Stimulated activated CD4-positive, alpha-beta T cell treated with anti-CD3 and anti-CD28 coated beads, Interleukin-15, amount 100 ng/mL, for 1 hour (primary cell): ENCODE measurements around the gene THSD4.
"Not testable (repeated sequence)": the region's sequence is repeated elsewhere in the genome, so short reads cannot be mapped to it uniquely, and the experiment has no call there.

Experiments used
- DNase-seq, 2 donors: peaks; one replicate each; pipeline ENCODE4 v3.0.0-alpha.2; 2020; ENCODE audit warnings: low read depth in 1 of 2, low spot score in 1 of 2

The THSD4 gene

GRCh38 chr15:71413419-71413818, 298.1 kb downstream of the THSD4 start:
- DNase-seq: no peak

GRCh38 chr15:71414853-71415252, 299.6 kb downstream of the THSD4 start:
- DNase-seq: no peak

GRCh38 chr15:71422530-71423259, 307.4 kb downstream of the THSD4 start:
- no peak for DNase-seq

DNA sequence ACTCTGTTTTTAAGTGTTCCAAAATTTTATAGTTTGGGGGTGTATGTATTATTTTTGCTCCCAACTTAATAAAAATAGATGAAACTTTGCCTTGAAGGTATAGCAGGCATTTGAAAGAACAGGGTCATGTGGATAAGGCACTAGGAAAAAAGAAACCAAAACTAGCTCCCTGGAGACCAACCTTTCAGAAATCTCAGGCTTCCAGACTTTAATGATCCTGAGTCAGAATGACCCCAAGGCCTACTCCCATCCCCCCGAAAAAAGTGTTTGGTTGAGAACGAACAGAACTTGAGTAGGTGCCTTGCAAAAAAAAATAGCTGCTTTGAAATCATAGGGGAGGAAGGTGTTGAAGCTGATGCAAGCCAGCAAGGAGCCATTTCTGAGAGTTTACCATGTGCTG, 309.5 kb downstream of the THSD4 start:
- DNase-seq: no peak

DNA sequence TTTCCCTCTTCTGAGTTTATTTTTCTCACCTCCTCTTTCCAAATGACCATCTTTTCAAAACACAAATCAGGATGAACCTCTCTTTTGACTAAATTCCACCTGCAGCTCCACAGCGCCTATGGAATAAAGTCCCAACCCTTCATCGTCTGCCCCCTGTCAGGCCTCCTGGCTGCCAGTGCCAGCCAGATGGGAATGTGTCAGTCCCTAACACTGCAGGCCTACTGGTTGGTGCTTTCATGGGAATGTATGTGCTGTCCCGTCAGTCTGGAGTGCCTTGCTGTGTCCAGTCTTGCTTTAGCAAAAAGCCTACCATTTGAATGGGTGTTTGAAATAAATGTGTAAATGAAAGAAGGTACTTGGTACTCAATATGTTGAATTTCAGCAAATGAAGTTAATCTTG, 310.1 kb downstream of the THSD4 start:
- no peak for DNase-seq

GRCh38 chr15:71426792-71427191, 311.5 kb downstream of the THSD4 start:
- no peak for DNase-seq

GRCh38 chr15:71430782-71431181, 315.5 kb downstream of the THSD4 start:
- DNase-seq: no peak

- DNase-seq: no peak
Measured at GRCh38 chr15:71431343-71432336, 316.4 kb downstream of the THSD4 start.

DNA sequence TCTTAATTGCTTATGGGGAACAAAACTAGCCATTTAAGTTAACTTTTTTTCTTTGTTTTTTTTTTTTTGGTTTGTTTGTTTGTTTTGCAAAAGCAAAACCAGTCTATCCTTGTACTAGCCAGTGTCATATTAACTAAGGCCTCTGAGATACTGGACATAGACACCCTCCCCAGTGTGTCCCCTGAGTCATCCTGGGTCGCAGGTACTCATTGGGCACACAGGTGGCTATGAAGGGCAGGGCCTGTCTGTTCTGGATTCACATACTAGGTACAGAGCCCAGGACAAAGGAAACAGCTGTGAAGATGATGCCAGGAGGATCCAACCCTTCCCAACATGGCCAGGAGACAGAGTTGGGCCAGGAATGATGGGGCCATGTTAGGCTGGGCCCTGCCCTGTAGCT, 318.1 kb downstream of the THSD4 start:
- DNase-seq: no peak

GRCh38 chr15:71434774-71435173, 319.5 kb downstream of the THSD4 start:
- DNase-seq: no peak

DNA sequence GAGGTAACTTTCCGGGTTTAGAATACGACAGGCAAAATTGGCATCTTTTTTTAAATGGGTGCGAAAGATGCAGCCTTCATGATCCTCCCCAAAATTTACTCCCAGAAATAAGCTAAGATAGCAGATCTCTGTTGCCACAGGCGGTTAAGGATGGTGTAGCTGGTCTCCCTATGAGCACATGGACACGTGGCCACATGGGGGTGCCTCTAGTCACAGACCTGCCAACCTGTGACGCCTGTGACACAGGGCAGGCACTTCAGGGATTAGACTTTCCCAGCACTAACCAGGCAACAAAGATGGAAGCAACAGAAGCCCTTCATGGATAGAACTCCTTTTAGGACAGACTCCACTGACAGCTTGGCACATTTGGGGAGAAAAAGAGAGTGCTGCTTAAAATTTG, 320.3 kb downstream of the THSD4 start:
- no peak for DNase-seq

- DNase-seq: no peak
Measured at GRCh38 chr15:71436854-71437253, 321.6 kb downstream of the THSD4 start.

DNA sequence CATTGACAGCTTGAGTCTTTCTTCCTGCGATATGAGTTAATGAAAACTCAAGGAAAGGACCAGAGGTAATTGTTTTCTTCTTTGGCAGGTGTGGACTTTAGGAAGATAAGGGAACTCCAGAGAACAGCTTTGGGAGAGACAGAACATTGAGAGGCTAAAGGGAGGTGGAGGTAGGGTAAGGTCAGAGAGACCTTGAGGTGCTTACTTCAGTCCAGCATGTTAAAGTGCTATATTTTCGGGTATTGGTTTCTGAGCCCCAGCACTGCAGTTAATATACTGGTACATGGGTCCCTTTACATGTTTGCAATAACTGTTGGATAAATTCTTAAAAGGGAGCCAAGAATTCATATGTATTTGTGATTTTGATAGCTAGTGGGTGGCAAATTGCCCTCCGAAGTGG, 322.1 kb downstream of the THSD4 start:
- no peak for DNase-seq

- no peak for DNase-seq
Measured at GRCh38 chr15:71437919-71438318, 322.6 kb downstream of the THSD4 start.

- DNase-seq: not testable (repeated sequence)
Measured at GRCh38 chr15:71439478-71439877, 324.2 kb downstream of the THSD4 start.

DNA sequence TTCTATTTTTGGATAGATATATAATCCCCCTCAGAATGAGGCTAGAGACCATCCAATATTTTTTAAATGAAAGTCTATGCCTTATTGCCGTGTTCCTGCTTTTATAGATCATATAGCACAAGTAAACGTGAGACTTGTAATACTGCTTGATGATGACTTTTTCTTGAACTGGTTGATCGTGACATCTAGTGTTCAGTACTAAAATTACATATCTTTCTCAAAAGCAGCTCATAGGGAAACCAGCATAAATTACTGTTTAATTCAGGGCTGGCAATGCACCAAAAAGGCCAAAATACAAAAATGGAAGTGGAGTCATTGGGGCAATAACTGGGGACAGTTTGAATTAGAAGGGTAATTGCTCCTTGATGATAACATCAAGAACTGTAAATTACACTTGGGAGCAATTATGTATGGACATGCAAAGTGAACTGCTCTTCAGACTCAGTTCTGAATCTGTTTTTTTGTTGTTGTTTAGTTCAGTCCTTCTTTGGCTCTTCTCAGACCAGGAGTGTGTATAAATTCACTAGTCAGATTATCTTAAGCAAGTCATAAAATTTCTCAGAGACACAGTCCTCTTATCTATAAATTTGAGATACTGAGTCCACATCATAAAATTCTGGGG, 325.3 kb downstream of the THSD4 start:
- DNase-seq: no peak

- DNase-seq: peak in 1 of 2 donors; percentile 11
Measured at GRCh38 chr15:71443538-71443937, 328.3 kb downstream of the THSD4 start.

GRCh38 chr15:71444032-71444810, 328.9 kb downstream of the THSD4 start:
- DNase-seq: no peak

DNA sequence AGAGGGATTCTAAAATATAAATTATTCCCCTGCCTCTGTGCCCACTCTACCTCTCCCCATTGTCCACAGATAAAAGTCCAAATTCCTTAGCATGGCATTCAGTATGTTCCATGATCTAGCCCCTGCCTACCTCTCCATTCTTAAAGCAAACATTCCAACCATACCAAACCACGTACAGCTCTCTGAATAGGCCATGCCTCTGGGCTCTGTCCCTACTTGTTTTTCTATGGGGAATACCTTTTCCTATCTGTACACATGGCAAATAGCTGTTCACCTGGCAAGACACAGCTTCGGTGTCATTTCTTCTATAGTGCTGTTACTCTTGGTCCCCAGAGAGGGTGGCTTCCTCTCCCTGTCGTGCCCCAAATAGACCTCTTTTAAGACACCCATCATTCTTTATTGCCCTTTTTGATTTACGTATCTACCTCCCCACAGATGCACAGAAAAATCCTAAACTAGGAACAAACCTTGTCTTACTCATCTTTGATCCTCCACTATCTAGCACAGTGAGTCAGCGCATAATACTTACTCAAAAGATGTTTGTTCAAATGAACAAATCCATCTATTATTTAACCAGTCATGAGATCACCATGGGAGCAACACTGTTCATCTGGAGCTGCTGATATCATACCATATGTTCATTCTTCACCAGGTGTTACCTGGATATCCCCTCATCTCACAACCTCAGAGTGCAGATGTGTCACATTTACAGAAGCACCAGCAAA, 329.8 kb downstream of the THSD4 start:
- DNase-seq: no peak
